ENCODE data around the gene ECI1.
"Not testable (repeated sequence)": the region's sequence is repeated elsewhere in the genome, so short reads cannot be mapped to it uniquely, and the experiment has no call there.

- TF ChIP-seq, protein P1, sequence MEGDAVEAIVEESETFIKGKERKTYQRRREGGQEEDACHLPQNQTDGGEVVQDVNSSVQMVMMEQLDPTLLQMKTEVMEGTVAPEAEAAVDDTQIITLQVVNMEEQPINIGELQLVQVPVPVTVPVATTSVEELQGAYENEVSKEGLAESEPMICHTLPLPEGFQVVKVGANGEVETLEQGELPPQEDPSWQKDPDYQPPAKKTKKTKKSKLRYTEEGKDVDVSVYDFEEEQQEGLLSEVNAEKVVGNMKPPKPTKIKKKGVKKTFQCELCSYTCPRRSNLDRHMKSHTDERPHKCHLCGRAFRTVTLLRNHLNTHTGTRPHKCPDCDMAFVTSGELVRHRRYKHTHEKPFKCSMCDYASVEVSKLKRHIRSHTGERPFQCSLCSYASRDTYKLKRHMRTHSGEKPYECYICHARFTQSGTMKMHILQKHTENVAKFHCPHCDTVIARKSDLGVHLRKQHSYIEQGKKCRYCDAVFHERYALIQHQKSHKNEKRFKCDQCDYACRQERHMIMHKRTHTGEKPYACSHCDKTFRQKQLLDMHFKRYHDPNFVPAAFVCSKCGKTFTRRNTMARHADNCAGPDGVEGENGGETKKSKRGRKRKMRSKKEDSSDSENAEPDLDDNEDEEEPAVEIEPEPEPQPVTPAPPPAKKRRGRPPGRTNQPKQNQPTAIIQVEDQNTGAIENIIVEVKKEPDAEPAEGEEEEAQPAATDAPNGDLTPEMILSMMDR (IDR thresholded peaks at IDR 0.05), result not testable (repeated sequence)
- not testable (repeated sequence) for TF ChIP-seq ZFX (IDR thresholded peaks at IDR 0.05; ENCODE audit: borderline replicate concordance)
Measured at GRCh38 chr16:2240331-2240730, 11.1 kb downstream of the ECI1 start.

Measured in 22Rv1 (cell line).